Measurements from ENCODE around the gene BZW1. TPM values are rescaled to one million over a fixed set of nuclear protein-coding genes. Genes with fewer than 3 reads are reported as not detected.
"Not testable (repeated sequence)": the region's sequence is repeated elsewhere in the genome, so short reads cannot be mapped to it uniquely, and the experiment has no call there.

Gene BZW1
- total RNA-seq, 1 donor from 2014 or later: 358 TPM

GRCh38 chr2:200790185-200790584 lies 21.5 kb upstream of the BZW1 start:
- no peak for DNase-seq (ENCODE audit: low read depth)

- no peak for DNase-seq (ENCODE audit: low read depth)
Observed at GRCh38 chr2:200791905-200792304, 19.8 kb upstream of the BZW1 start.

GRCh38 chr2:200794143-200794542 lies 17.6 kb upstream of the BZW1 start:
- no peak for DNase-seq (ENCODE audit: low read depth)

GRCh38 chr2:200795028-200795440 lies 16.7 kb upstream of the BZW1 start:
- no peak for DNase-seq (ENCODE audit: low read depth)

- DNase-seq (ENCODE audit: low read depth): no peak
Observed at GRCh38 chr2:200796561-200796960, 15.1 kb upstream of the BZW1 start.

GRCh38 chr2:200797242-200797770 lies 14.4 kb upstream of the BZW1 start:
- DNase-seq (ENCODE audit: low read depth): peak; percentile 25

GRCh38 chr2:200798514-200798913 lies 13.2 kb upstream of the BZW1 start:
- DNase-seq (ENCODE audit: low read depth): no peak

- no peak for DNase-seq (ENCODE audit: low read depth)
Observed at GRCh38 chr2:200800458-200800857, 11.3 kb upstream of the BZW1 start.

- not testable (repeated sequence) for DNase-seq (ENCODE audit: low read depth)
Observed at GRCh38 chr2:200801431-200801830, 10.3 kb upstream of the BZW1 start.

- DNase-seq (ENCODE audit: low read depth): no peak
Observed at GRCh38 chr2:200809506-200810251, 2.0 kb upstream of the BZW1 start.

GRCh38 chr2:200810252-200810997 lies 1.3 kb upstream of the BZW1 start:
- peak; percentile 33 for DNase-seq (ENCODE audit: low read depth)

GRCh38 chr2:200810998-200811332 lies 745 bp upstream of the BZW1 start:
- no peak for DNase-seq (ENCODE audit: low read depth)

- peak; percentile 89 for DNase-seq (ENCODE audit: low read depth)
Observed at GRCh38 chr2:200812122-200813022, 662 bp downstream of the BZW1 start.

- DNase-seq (ENCODE audit: low read depth): peak; percentile 27
Observed at GRCh38 chr2:200814276-200814815, 2.6 kb downstream of the BZW1 start.

- no peak for DNase-seq (ENCODE audit: low read depth)
Observed at GRCh38 chr2:200814917-200815316, 3.2 kb downstream of the BZW1 start.

- not testable (repeated sequence) for DNase-seq (ENCODE audit: low read depth)
Observed at GRCh38 chr2:200818732-200819131, 7.0 kb downstream of the BZW1 start.

GRCh38 chr2:200820573-200821234 lies 9.0 kb downstream of the BZW1 start:
- DNase-seq (ENCODE audit: low read depth): no peak

GRCh38 chr2:200821686-200822245 lies 10.1 kb downstream of the BZW1 start:
- DNase-seq (ENCODE audit: low read depth): no peak

GRCh38 chr2:200828104-200828503 lies 16.4 kb downstream of the BZW1 start:
- no peak for DNase-seq (ENCODE audit: low read depth)

GRCh38 chr2:200828572-200829257 lies 17.0 kb downstream of the BZW1 start:
- DNase-seq (ENCODE audit: low read depth): no peak
